Upper lobe of left lung (tissue), 6 donors: ENCODE results near the gene MPO. TPM values are rescaled to one million over a fixed set of nuclear protein-coding genes. Genes with fewer than 3 reads are reported as not detected.

Experiments
- ATAC-seq, 2 donors: fragments of 200-7000 bp; cut with Tn5 transposase; one replicate each; pipeline ENCODE4 v1.9.1; 2022; ENCODE audit warnings: mild to moderate bottlenecking in 2 of 2, moderate library complexity in 2 of 2; ENCODE audit not compliant: low FRiP score in 2 of 2
- DNase-seq, 2 donors: peaks; one replicate each; pipeline ENCODE4 v3.0.0-alpha.2; 2019 to 2020
- H3K27ac ChIP-seq, 4 donors: fragments of 200-600 bp; sonication (generic); one replicate each; pipeline ENCODE4 v1.5.1; 2016 to 2019
- H3K27me3 ChIP-seq, 4 donors: fragments of 200-600 bp; sonication (generic); one replicate each; pipeline ENCODE4 v1.5.1; 2017 to 2019
- H3K36me3 ChIP-seq, 4 donors: fragments of 200-600 bp; sonication (generic); one replicate each; pipeline ENCODE4 v1.5.1; 2016 to 2019
- H3K4me1 ChIP-seq, 4 donors: fragments of 200-600 bp; sonication (generic); one replicate each; pipeline ENCODE4 v1.5.1; 2018 to 2019
- H3K4me3 ChIP-seq, 4 donors: fragments of 200-600 bp; sonication (generic); one replicate each; pipeline ENCODE4 v1.5.1; 2017 to 2019; ENCODE audit warnings: mild to moderate bottlenecking in 2 of 4, moderate library complexity in 1 of 4
- H3K9me3 ChIP-seq, 4 donors: fragments of 200-600 bp; sonication (generic); one replicate each; pipeline ENCODE4 v1.5.1; 2018 to 2019
- EP300 ChIP-seq, 4 donors: sonication (generic); formaldehyde crosslinking; IDR thresholded peaks; one replicate each; pipeline ENCODE4 v1.5.1; 2017; ENCODE audit warnings: antibody characterized with exemption in 4 of 4, control low read depth in 2 of 4
- POLR2A ChIP-seq, 4 donors: fragments of 450-650 bp; IDR thresholded peaks; one replicate each; pipeline ENCODE4 v1.5.1; 2016 to 2017; ENCODE audit warnings: antibody characterized with exemption in 4 of 4, mild to moderate bottlenecking in 2 of 4
- POLR2AphosphoS5 ChIP-seq, 2 donors: sonication (generic); formaldehyde crosslinking; IDR thresholded peaks; one replicate each; pipeline ENCODE4 v1.5.1; 2017; ENCODE audit warnings: antibody characterized with exemption in 2 of 2
- WGBS, 2 donors: methylation state at CpG; one replicate each; pipeline ENCODE4 v1.1.5; 2017 to 2018; 5-methylcytosine and 5-hydroxymethylcytosine counted together
- total RNA-seq, 6 donors: library from RNA; depleted of rRNA in 4 of 6; stranded (reverse); fragments of >200 nt in 4 of 6; gene quantifications; one replicate each; pipeline versions ENCODE4 v1.1.0 to v1.2.1, GENCODE V29; 2016 to 2021
- TF ChIP-seq, protein P1 (sequence below), 6 experiments: fragments of 450-650 bp in 4 of 6; fragments of 200-600 bp in 2 of 6; sonication (generic) in 2 of 6; IDR thresholded peaks; one replicate each; pipeline ENCODE4 v1.5.1; 2016 to 2019; ENCODE audit warnings: antibody characterized with exemption in 6 of 6
- donor health status: DM: no; HTN: no; CAD: no; lungs with moderate emphysema.
- donor health status: DM: no; HTN: yes; CAD: no; lungs with severe emphysema.

The MPO gene, protein sequence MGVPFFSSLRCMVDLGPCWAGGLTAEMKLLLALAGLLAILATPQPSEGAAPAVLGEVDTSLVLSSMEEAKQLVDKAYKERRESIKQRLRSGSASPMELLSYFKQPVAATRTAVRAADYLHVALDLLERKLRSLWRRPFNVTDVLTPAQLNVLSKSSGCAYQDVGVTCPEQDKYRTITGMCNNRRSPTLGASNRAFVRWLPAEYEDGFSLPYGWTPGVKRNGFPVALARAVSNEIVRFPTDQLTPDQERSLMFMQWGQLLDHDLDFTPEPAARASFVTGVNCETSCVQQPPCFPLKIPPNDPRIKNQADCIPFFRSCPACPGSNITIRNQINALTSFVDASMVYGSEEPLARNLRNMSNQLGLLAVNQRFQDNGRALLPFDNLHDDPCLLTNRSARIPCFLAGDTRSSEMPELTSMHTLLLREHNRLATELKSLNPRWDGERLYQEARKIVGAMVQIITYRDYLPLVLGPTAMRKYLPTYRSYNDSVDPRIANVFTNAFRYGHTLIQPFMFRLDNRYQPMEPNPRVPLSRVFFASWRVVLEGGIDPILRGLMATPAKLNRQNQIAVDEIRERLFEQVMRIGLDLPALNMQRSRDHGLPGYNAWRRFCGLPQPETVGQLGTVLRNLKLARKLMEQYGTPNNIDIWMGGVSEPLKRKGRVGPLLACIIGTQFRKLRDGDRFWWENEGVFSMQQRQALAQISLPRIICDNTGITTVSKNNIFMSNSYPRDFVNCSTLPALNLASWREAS
- total RNA-seq: 1 to 10 TPM in 4 of 6 donors, under 1 TPM in 2; 0.71 to 4.6 (median 1.0) TPM

DNA sequence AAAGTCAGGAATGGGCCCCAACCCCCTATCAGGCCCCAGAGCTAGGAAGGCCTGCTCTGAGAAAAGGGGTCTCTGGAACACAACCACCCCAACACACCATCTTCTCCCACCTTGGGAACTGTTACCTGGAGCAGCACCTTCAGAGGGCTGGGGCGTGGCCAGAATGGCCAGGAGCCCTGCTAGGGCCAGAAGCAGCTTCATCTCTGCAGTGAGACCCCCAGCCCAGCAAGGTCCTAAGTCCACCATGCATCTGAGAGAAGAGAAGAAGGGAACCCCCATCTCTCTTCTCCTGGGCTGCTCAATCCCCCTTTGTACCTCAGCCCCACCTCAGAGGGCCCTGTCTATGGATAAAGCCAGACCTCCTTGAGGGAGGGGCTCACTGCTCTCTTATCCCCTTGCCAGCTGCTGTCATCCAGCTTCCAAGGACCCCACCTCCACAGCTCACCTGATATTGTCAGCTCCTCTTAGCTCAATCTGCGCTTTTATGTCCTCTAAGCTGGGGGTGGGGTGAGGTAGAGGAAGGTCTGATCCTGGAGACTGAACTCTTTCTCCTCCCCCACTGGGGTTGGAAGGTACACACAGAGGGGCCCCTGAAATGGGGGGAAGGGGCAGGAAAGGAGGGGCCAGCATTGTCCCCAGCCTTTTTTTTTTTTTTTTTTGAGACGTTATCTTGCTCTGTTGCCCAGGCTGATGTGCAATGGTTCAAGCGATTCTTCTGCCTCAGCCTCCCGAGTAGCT lies at the start of gene MPO:
Gene MPO (minus strand): TSS at position 456 of the 738 bp plus-strand sequence. CDS start 177 bp downstream, at position 279.
- H3K27ac ChIP-seq: no peak within 1 kb of the TSS
- H3K36me3 ChIP-seq: no peaks in the 10 kb centered on the region
- H3K9me3 ChIP-seq: no peaks in the 10 kb centered on the region
- ATAC-seq (no peak), DNase-seq (no peak)
- TF ChIP-seq POLR2AphosphoS5 (IDR thresholded peaks at IDR 0.05) (no peak), POLR2A (IDR thresholded peaks at IDR 0.05) (no peak), EP300 (IDR thresholded peaks at IDR 0.05) (no peak)
- TF ChIP-seq, protein P1, sequence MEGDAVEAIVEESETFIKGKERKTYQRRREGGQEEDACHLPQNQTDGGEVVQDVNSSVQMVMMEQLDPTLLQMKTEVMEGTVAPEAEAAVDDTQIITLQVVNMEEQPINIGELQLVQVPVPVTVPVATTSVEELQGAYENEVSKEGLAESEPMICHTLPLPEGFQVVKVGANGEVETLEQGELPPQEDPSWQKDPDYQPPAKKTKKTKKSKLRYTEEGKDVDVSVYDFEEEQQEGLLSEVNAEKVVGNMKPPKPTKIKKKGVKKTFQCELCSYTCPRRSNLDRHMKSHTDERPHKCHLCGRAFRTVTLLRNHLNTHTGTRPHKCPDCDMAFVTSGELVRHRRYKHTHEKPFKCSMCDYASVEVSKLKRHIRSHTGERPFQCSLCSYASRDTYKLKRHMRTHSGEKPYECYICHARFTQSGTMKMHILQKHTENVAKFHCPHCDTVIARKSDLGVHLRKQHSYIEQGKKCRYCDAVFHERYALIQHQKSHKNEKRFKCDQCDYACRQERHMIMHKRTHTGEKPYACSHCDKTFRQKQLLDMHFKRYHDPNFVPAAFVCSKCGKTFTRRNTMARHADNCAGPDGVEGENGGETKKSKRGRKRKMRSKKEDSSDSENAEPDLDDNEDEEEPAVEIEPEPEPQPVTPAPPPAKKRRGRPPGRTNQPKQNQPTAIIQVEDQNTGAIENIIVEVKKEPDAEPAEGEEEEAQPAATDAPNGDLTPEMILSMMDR (IDR thresholded peaks at IDR 0.05): no peak
- peaks cover 3 to 21% (median 11%) of the 10 kb centered on the region in 4 donors for H3K4me1 ChIP-seq
- no peak within 1 kb of the TSS for H3K4me3 ChIP-seq
- WGBS, 2 donors: 73 to 77% methylated on average over 4 to 5 of the region's 5 CpGs
- H3K27me3 ChIP-seq: peaks cover 0 to 5% (median 0%) of the 10 kb centered on the region in 4 donors

DNA sequence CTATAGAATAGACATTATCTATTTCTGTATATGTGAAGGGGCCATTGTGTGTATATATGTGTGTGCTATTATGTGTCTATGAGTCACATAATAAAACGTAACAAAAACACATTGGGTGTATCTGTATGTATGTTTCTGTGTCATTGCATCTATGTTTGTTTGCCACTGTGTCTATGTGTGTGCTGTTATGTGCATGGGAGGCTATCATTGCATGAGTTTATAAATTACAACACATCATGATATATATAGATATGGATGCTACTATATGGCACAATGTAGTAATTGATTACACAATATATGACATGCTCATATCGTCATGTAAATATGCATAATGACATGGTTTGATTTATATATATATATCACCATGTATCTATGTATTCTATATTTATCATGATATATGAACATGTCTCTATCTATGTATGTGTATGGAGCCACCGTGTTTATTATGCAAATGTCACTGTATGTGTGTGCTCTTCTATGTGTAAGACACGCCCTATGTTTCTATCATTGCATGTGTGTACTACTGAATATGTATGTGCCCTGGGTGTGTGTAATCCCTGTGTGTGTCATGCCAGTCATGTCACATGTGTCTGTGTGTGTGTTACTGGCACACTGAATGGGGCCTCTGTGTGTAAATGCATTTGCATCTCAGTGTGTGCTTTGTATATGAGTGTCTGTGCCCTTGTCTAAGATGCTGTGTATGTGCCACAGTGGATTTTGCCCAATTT lies 49.2 kb upstream of the MPO start:
- 54 to 56% methylated on average over 4 of the region's 4 CpGs for WGBS, 2 donors
- Histone ChIP-seq H3K27me3 (peaks cover 0 to 5% (median 0%) of the 10 kb centered on the region in 4 donors), H3K9me3 (no peaks in the 10 kb centered on the region), H3K4me3 (peak overlapping the region in 3 of 4 donors; percentile 43 to 70 (median 58)), H3K36me3 (no peaks in the 10 kb centered on the region), H3K4me1 (peaks cover 6 to 25% (median 18%) of the 10 kb centered on the region in 4 donors), H3K27ac (peak overlapping the region; percentile 87 to 95 (median 92))
- no peak for DNase-seq
- TF ChIP-seq POLR2A (IDR thresholded peaks at IDR 0.05): peak in 1 of 4 donors; percentile 1
- TF ChIP-seq EP300 (IDR thresholded peaks at IDR 0.05): no peak
- no peak for ATAC-seq

DNA sequence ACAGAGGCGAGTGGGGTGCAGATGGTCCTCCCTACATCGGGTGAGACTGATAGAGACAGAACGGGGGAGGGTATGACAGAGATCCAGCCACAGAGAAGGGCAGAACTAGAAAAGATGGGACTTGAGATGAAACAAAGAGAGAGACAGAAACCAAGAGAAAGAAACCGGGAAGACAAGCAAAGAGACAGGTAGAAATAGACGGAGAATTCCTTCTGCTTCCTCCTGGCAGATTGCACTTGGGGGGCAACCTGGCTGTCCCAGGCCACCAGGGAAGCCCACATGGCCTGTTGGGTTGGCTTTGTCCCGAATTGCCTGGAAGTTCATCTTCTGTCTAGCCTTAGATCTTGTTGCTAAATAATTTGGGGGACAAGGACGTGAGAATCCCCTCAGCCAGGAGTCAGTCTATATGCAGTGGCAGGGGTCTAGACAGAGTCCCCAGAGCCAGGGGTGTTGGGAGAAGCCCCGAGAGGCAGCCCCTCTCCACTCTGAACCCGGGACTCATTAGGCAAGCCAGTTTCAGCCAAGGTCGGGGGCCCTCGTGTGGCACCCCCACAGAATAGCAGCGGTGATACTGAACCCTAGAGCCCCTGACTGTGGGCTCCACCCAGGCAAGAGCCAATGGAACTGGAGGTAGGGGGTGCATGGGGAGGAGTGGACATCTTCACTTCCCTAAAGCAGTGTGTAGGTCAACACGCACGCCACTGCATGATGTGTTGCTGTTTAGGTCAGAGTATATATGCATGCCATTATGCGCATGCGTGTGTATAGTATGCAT lies 48.5 kb upstream of the MPO start:
- TF ChIP-seq, protein P1 (IDR thresholded peaks at IDR 0.05): peak in 5 of 6 experiments; percentile 11 to 30 (median 20)
- TF ChIP-seq POLR2A (IDR thresholded peaks at IDR 0.05) (peak in 2 of 4 donors; percentile 12 to 33), POLR2AphosphoS5 (IDR thresholded peaks at IDR 0.05) (peak; percentile 34 to 52), EP300 (IDR thresholded peaks at IDR 0.05) (no peak)
- Histone ChIP-seq H3K27ac (peak overlapping the region; percentile 17 to 49 (median 44)), H3K36me3 (no peaks in the 10 kb centered on the region), H3K9me3 (no peaks in the 10 kb centered on the region), H3K27me3 (peaks cover 0 to 5% (median 0%) of the 10 kb centered on the region in 4 donors), H3K4me1 (peaks cover 4 to 26% (median 17%) of the 10 kb centered on the region in 4 donors), H3K4me3 (peak overlapping the region in 3 of 4 donors; percentile 9 to 70 (median 58))
- WGBS, 2 donors: 26 to 46% methylated on average over 10 to 16 of the region's 16 CpGs
- DNase-seq (peak in 1 of 2 donors; percentile 74), ATAC-seq (peak; percentile 53 to 61)

DNA sequence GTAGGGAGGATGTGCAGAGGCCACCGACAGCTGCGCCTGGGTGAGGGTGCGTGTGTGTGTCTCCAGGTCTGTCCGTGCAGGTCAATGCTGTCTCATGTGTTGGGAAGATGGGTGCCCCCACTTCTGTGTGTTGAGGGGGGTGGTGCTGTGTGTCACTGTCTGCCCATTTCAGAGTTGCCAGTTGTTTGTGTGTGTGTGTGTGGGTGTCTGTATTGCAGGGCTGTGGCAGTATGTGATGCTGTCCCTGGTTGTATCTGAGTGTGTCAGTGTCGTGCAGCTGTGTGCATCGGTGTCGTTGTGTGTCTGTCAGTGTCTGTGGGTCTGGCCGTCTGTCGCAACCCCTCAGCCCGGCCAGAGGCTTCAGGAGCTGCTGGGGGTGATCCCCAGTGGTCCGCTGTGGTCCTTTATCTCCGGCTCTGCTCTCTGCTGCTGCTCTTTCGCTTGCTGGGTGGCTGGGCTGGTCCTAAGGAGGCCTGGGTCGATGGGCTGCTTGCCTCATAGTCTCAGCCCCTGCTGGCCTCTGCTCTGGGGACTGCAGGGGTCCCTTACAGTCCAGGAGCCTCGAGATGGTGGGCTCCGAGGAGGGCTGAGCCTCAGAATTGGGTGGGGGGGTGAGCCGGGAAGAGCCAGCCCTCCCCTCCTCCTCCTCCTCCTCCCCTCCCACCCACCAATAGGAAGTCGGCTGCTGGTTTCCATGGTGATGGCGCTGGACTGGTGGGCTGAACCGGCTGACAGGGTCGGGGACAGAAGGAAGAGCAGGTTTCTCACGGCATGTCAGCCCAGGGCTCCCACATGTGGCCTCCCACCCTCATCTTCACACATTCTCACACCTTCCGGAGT lies 47.7 kb upstream of the MPO start, which contains the start of gene TSPOAP1:
Gene TSPOAP1 (minus strand): TSS at position 601 of the 840 bp plus-strand sequence. CDS start 875 bp downstream, outside the sequence.
- Histone ChIP-seq H3K9me3 (no peaks in the 10 kb centered on the region), H3K4me3 (peak within 1 kb of the TSS in 3 of 4 donors; percentile 9 to 70 (median 58)), H3K4me1 (peaks cover 4 to 32% (median 21%) of the 10 kb centered on the region in 4 donors), H3K36me3 (no peaks in the 10 kb centered on the region), H3K27me3 (peaks cover 0 to 5% (median 0%) of the 10 kb centered on the region in 4 donors), H3K27ac (peak within 1 kb of the TSS; percentile 17 to 49 (median 44))
- peak; percentile 46 to 65 for DNase-seq
- peak in 1 of 2 donors; percentile 2 for ATAC-seq
- TF ChIP-seq POLR2A (IDR thresholded peaks at IDR 0.05) (no peak), EP300 (IDR thresholded peaks at IDR 0.05) (no peak), POLR2AphosphoS5 (IDR thresholded peaks at IDR 0.05) (no peak)
- TF ChIP-seq, protein P1 (IDR thresholded peaks at IDR 0.05): no peak
- WGBS, 2 donors: 6 to 31% methylated on average over 6 to 21 of the region's 23 CpGs
